GM11168 (cell line): ENCODE measurements around the gene SAXO2.
"Not testable (repeated sequence)": the region's sequence is repeated elsewhere in the genome, so short reads cannot be mapped to it uniquely, and the experiment has no call there.

ENCODE experiments used
- in situ Hi-C: fragments of 300-500 bp; cut with MboI; formaldehyde crosslinking; loops from one replicate; pipeline ENCODE4 v1.12.0; 2022; ENCODE audit warnings: low sequenced_read_pairs; ENCODE audit not compliant: unreplicated experiment

SAXO2 gene

GRCh38 chr15:82282386-82282785, 19.8 kb downstream of the SAXO2 start:
- in situ Hi-C loops = loop anchor here (10.0 kb wide), 1 partner anchor 1772 kb away; no protein-coding TSS in a partner anchor

GRCh38 chr15:82284381-82284780, 21.8 kb downstream of the SAXO2 start:
- in situ Hi-C loops = loop anchor here (10.0 kb wide), 1 partner anchor 1770 kb away; no protein-coding TSS in a partner anchor

- in situ Hi-C loops = loop anchor here (10.0 kb wide), 1 partner anchor 1768 kb away; no protein-coding TSS in a partner anchor
Measured at GRCh38 chr15:82286475-82286874, 23.9 kb downstream of the SAXO2 start.

- in situ Hi-C loops = loop anchor here (10.0 kb wide), 1 partner anchor 1767 kb away; no protein-coding TSS in a partner anchor
Measured at GRCh38 chr15:82288202-82288601, 25.6 kb downstream of the SAXO2 start.

DNA sequence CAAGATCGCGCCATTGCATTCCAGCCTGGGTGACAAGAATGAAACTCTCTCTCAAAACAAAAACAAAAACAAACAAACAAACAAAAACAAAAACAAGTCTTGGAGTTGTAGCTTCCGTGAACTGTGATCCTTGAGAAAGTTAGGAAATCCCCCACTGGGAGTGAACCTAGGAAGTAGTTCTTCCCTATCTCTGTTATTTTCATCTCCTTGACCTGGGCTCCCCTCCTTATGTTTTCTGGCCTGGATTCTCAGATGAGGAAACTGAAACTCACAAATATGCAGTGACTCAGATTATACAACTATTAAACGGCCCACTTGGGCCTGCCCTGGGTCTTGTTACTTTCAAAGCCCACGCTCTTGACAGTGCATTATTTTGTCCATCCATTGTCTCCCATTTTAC, 29.7 kb downstream of the SAXO2 start:
- in situ Hi-C loops = no loop called here

- in situ Hi-C loops = no loop called here
Measured at GRCh38 chr15:82294061-82294690, 31.6 kb downstream of the SAXO2 start.

DNA sequence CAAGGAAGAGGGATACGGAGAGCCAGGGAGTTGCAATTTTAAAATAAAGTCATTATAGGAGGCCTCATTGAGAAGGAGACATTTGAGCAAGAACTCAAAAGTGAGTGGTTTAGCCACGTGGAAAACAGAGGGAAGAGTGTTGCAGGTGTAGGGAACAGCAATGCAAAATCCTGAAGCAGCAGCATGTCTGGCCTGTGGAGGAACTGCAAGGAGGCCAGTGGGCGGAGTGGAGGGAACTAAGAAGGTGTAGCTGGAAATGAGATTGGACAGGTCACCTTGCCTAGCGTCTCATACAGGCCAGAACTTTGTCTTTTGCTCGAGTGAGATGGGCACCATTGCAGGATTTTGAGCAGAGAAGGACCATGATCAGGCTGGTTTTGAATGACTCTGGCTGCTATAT, 34.9 kb downstream of the SAXO2 start:
- in situ Hi-C loops = no loop called here

DNA sequence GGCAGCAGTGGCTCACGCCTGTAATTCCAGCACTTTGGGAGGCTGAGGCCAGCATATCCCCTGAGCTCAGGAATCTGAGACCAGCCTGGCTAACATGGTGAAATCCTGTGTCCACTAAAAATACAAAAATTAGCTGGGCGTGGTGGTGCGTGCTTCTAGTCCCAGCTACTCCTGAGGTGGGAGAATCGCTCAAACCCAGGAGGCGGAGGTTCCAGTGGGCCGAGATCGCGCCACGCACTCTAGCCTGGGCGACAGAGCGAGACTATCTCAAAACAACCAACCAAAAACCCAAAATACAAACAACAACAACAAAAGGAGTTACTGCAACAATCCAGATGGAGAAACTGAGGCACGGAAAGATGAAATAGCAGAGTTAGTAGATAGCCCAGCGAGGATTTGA, 35.4 kb downstream of the SAXO2 start:
- in situ Hi-C loops = no loop called here

- in situ Hi-C loops = no loop called here
Measured at GRCh38 chr15:82298520-82298919, 35.9 kb downstream of the SAXO2 start.

GRCh38 chr15:82299511-82299914, 36.9 kb downstream of the SAXO2 start:
- in situ Hi-C loops = not testable (repeated sequence)

DNA sequence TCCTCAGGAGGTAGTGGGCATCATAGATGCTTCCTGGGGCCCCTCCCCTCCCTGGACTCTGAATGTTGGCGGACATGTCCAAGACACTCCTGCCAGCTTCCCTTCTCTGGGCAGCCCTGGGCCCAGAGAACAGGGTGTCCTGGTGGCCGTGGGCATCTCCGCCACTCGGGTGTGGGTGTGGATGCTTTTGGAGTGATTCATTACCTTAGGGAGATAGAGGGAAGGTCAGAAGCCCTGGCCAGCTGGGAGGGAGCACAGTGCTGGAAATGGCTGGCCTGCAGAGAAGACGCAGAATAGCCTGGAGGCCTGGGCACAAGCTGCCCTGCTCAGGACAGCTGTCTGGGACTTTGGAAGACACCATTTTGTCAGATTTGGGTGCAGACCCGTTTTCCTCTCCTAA, 37.7 kb downstream of the SAXO2 start:
- in situ Hi-C loops = not testable (repeated sequence)

GRCh38 chr15:82300883-82301282, 38.3 kb downstream of the SAXO2 start:
- in situ Hi-C loops = no loop called here

- in situ Hi-C loops = no loop called here
Measured at GRCh38 chr15:82301296-82302016, 38.8 kb downstream of the SAXO2 start.

GRCh38 chr15:82303956-82304777, 41.5 kb downstream of the SAXO2 start:
- in situ Hi-C loops = no loop called here

DNA sequence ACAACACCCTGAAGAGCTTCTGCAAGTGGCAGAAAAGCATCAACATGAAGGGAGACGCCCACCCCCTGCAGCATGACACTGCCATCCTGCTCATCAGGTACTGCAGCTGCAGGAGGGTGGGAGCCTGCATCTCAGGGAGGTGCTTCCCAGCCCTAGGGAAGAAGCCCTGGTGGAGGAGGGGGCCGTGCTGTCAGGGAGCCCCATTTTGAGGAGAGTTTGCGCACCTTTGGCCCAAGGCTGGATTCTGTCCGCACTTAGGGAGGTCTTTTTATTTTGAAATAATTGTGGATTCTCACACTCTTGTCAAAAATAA, 42.1 kb downstream of the SAXO2 start:
- in situ Hi-C loops = no loop called here

DNA sequence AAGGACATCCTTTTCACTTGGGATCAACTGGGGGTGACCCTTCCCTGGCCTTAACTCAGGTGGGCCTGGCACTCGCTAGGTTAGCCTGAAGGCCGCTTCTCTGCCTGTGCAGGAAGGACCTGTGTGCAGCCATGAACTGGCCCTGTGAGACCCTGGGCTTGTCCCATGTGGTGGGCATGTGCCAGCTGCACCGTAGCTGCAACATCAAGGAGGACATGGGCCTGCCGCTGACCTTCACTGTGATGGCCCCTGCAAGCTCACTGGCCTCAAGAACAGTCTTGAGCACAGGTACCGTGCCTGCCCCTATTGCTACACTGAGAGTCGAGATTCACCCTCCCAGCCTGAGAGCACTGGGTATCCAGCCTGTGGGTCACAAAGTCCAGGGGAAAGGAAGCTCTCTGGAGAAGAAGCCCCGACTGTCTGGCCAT, 43.0 kb downstream of the SAXO2 start:
- in situ Hi-C loops = no loop called here

- in situ Hi-C loops = no loop called here
Measured at GRCh38 chr15:82306791-82307713, 44.4 kb downstream of the SAXO2 start.

DNA sequence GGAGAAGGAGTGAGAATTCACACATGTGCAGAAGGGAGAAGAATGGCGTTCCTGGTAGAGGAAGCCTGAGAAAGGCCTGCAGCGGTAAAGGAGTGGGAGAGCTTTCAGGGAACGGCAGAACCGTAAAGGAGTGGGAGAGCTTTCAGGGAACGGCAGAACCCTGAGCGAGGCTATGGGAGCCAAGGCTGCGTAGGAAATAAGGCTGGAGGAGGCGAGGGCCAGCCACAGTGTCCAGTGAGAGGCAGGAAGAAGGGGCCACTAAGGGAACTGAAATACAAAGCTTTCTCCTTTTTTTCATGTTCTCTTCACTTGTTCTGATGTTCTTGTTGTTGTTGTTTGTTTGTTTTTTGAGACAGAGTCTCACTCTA, 45.1 kb downstream of the SAXO2 start:
- in situ Hi-C loops = no loop called here

DNA sequence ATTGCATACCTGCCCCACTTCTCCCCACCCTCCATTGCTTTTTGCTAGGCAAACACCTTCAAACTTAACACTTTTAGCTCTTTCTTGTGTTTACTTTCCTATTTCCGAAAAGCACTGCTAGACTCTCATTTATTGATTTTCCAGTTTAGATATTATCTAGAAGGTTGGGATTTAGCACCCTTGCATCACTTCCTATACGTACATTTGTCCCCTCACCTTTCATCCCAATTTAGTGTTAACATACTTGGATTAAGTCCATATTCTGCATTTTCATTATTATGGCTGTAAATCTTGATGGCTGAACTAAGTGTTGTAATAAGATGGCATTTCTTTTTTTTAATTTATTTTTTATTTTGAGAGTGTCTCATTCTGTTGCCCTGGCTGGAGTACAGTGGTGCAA, 47.2 kb downstream of the SAXO2 start:
- in situ Hi-C loops = no loop called here

DNA sequence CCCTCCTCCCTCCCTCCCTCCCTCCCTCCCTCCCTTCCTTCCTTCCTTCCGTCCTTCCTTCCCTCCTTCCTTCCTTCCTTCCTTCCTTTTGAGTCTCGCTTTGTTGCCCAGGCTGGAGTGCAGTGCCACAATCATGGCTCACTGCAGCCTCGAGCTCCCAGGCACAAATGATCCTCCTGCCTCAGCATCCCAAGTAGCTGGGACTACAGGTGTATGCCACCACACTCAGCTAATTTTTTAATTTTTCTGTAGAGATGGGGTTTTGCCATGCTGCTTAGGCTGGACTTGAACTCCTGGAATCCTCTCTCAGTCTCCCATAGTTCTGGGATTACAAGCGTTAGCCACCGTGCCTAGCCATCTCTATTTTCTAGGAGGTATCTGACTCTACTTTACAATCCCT, 48.7 kb downstream of the SAXO2 start:
- in situ Hi-C loops = not testable (repeated sequence)
